ENCODE results near the gene GRAMD1A. TPM values are rescaled to one million over a fixed set of nuclear protein-coding genes. Genes with fewer than 3 reads are reported as not detected.
"Not testable (repeated sequence)": the region's sequence is repeated elsewhere in the genome, so short reads cannot be mapped to it uniquely, and the experiment has no call there.

Gene GRAMD1A
- total RNA-seq, 1 experiment from 2014 or later, result 125 TPM

DNA sequence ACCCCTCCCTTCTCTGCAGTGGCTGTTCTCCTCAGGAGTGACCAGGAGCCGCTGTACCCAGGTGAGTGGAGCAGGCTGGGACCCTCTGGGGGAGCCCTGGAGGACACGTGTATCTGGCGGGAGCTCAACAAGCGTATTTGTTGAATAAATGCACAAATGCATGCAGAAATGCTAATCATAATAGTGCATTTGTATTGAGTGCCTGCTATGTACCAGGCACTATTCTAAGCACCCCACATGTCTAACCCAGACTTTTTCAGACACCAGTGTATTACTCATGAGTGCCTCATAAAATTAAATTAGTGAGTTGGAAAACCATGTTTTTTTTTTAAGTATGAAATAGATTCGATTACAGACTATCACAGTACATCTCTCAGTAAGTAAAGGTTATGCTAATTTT lies 49.3 kb downstream of the GRAMD1A start:
- H2BK12ac ChIP-seq (ENCODE audit: insufficient read length, low read depth, low read length), result no peak overlapping the region
- H2BK5ac ChIP-seq (ENCODE audit: insufficient read length, low read length), result no peak overlapping the region
- H3K4me1 ChIP-seq (ENCODE audit: insufficient read depth, low read length), result peaks cover 5% of the 10 kb centered on the region; the same call in 1 of the 2 replicates
- H3K27ac Mint-ChIP-seq, result no peak overlapping the region
- H3K36me3 Mint-ChIP-seq (ENCODE audit: insufficient read depth in 1 of 3, low read depth in 3 of 3), result peaks cover 4 to 15% (median 10%) of the 10 kb centered on the region in 3 experiments; a peak in 4 of 7 replicates
- no peak overlapping the region for H3K56ac ChIP-seq (ENCODE audit: insufficient read length, low read depth, low read length)
- WGBS (ENCODE audit: extremely low coverage, insufficient read length, low lambda C conversion rate), result no CpG with 5 or more reads among the region's 5 CpGs
- H4K8ac ChIP-seq (replicated peaks; ENCODE audit: insufficient read length, low read depth, low read length), result no peak overlapping the region
- H3K4me3 Mint-ChIP-seq, result no peak overlapping the region
- no peak overlapping the region for H3K23ac ChIP-seq (ENCODE audit: insufficient read length, low read depth, low read length)
- H2BK15ac ChIP-seq (ENCODE audit: low read depth, low read length), result no peak overlapping the region
- TF ChIP-seq, protein P1, sequence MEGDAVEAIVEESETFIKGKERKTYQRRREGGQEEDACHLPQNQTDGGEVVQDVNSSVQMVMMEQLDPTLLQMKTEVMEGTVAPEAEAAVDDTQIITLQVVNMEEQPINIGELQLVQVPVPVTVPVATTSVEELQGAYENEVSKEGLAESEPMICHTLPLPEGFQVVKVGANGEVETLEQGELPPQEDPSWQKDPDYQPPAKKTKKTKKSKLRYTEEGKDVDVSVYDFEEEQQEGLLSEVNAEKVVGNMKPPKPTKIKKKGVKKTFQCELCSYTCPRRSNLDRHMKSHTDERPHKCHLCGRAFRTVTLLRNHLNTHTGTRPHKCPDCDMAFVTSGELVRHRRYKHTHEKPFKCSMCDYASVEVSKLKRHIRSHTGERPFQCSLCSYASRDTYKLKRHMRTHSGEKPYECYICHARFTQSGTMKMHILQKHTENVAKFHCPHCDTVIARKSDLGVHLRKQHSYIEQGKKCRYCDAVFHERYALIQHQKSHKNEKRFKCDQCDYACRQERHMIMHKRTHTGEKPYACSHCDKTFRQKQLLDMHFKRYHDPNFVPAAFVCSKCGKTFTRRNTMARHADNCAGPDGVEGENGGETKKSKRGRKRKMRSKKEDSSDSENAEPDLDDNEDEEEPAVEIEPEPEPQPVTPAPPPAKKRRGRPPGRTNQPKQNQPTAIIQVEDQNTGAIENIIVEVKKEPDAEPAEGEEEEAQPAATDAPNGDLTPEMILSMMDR (conservative IDR thresholded peaks at IDR 0.05), result no peak
- H3K9ac ChIP-seq (ENCODE audit: extremely low read depth, insufficient read length, low read length), result no peak overlapping the region
- no peaks in the 10 kb centered on the region for H3K27me3 ChIP-seq (ENCODE audit: insufficient read depth, low read length)
- no peaks in the 10 kb centered on the region for H3K79me1 ChIP-seq (ENCODE audit: insufficient read depth, low read depth, low read length, poor library complexity, severe bottlenecking)
- H3K27ac ChIP-seq (ENCODE audit: insufficient read length, low read depth, low read length), result no peak overlapping the region
- no peak overlapping the region for H2BK120ac ChIP-seq (ENCODE audit: low read depth, low read length, poor library complexity, severe bottlenecking)
- H3K4me2 ChIP-seq (ENCODE audit: insufficient read depth, insufficient read length, low read length), result no peak overlapping the region
- H4K5ac ChIP-seq (ENCODE audit: insufficient read length, low read depth, low read length), result no peak overlapping the region
- H2AFZ ChIP-seq (ENCODE audit: low read length), result no peak overlapping the region
- H3K79me2 ChIP-seq (ENCODE audit: insufficient read depth, low read length), result no peaks in the 10 kb centered on the region
- peaks cover 2% of the 10 kb centered on the region for H4K20me1 ChIP-seq (ENCODE audit: control insufficient read depth, insufficient read depth, insufficient read length)
- H3K14ac ChIP-seq (ENCODE audit: insufficient read depth, low read length), result no peak overlapping the region
- no peak for DNase-seq
- H3K9me3 ChIP-seq (ENCODE audit: control insufficient read depth, low read depth, low read length), result no peaks in the 10 kb centered on the region
- H2BK20ac ChIP-seq (ENCODE audit: low read depth, low read length, poor library complexity, severe bottlenecking), result no peak overlapping the region
- H3K4me1 Mint-ChIP-seq, result peaks cover 17 to 26% of the 10 kb centered on the region in 2 experiments
- no peaks in the 10 kb centered on the region for H3K23me2 ChIP-seq (ENCODE audit: insufficient read length, low read depth, low read length, poor library complexity, severe bottlenecking)
- H3T11ph ChIP-seq (ENCODE audit: low read length), result no peak overlapping the region
- no peak overlapping the region for H2AK5ac ChIP-seq (ENCODE audit: insufficient read length, low read length)
- no peak overlapping the region for H3K18ac ChIP-seq (ENCODE audit: insufficient read length, low read depth, low read length)
- H3K9me3 Mint-ChIP-seq, result no peaks in the 10 kb centered on the region
- no peaks in the 10 kb centered on the region; the same call in 1 of the 2 replicates for H3K27me3 Mint-ChIP-seq (ENCODE audit: low read depth)
- H4K91ac ChIP-seq (ENCODE audit: insufficient read length, low read depth, low read length), result no peak overlapping the region
- no peak overlapping the region for H3K4ac ChIP-seq (ENCODE audit: low read depth, low read length)

DNA sequence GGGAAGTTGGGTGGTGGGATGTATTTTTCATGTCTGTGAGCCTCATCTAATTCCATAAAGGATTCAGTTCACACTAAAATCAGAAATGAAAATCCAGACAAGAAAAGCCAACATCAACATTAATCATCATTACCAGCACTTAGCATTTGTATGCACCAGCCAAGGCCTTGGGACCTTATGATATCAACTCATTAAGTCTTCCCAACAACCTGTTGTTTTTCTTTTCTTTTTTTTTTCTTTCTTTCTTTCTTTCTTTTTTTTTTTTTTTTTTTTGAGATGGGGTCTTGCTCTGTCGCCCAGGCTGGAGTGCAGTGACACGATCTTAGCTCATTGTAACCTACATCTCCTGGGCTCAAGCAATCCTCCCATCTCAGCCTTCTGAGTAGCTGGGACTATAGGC lies 50.5 kb downstream of the GRAMD1A start:
- not testable (repeated sequence) for H3K27ac Mint-ChIP-seq; H3K4me3 Mint-ChIP-seq; H3K56ac ChIP-seq (ENCODE audit: insufficient read length, low read depth, low read length); H3K27me3 Mint-ChIP-seq (ENCODE audit: low read depth); DNase-seq; H3K9me3 Mint-ChIP-seq; H2BK12ac ChIP-seq (ENCODE audit: insufficient read length, low read depth, low read length); H4K8ac ChIP-seq (replicated peaks; ENCODE audit: insufficient read length, low read depth, low read length); H2BK15ac ChIP-seq (ENCODE audit: low read depth, low read length); H4K20me1 ChIP-seq (ENCODE audit: control insufficient read depth, insufficient read depth, insufficient read length); H3K14ac ChIP-seq (ENCODE audit: insufficient read depth, low read length); H3K4me2 ChIP-seq (ENCODE audit: insufficient read depth, insufficient read length, low read length); H2AK5ac ChIP-seq (ENCODE audit: insufficient read length, low read length); H3K9ac ChIP-seq (ENCODE audit: extremely low read depth, insufficient read length, low read length); H3K23me2 ChIP-seq (ENCODE audit: insufficient read length, low read depth, low read length, poor library complexity, severe bottlenecking); H3K23ac ChIP-seq (ENCODE audit: insufficient read length, low read depth, low read length); H3K79me2 ChIP-seq (ENCODE audit: insufficient read depth, low read length); H3K9me3 ChIP-seq (ENCODE audit: control insufficient read depth, low read depth, low read length); H3K79me1 ChIP-seq (ENCODE audit: insufficient read depth, low read depth, low read length, poor library complexity, severe bottlenecking); H2BK20ac ChIP-seq (ENCODE audit: low read depth, low read length, poor library complexity, severe bottlenecking); H4K5ac ChIP-seq (ENCODE audit: insufficient read length, low read depth, low read length); H2BK120ac ChIP-seq (ENCODE audit: low read depth, low read length, poor library complexity, severe bottlenecking); H3K4ac ChIP-seq (ENCODE audit: low read depth, low read length); H4K91ac ChIP-seq (ENCODE audit: insufficient read length, low read depth, low read length); H3K4me1 ChIP-seq (ENCODE audit: insufficient read depth, low read length); H3K27ac ChIP-seq (ENCODE audit: insufficient read length, low read depth, low read length); H3T11ph ChIP-seq (ENCODE audit: low read length); H2AFZ ChIP-seq (ENCODE audit: low read length); H2BK5ac ChIP-seq (ENCODE audit: insufficient read length, low read length); H3K27me3 ChIP-seq (ENCODE audit: insufficient read depth, low read length); H3K18ac ChIP-seq (ENCODE audit: insufficient read length, low read depth, low read length)
- Mint-ChIP-seq H3K4me1 (peaks cover 11 to 21% of the 10 kb centered on the region in 2 experiments), H3K36me3 (ENCODE audit: insufficient read depth in 1 of 3, low read depth in 3 of 3) (peaks cover 4 to 15% (median 10%) of the 10 kb centered on the region in 3 experiments; a peak in 4 of 7 replicates)
- WGBS (ENCODE audit: extremely low coverage, insufficient read length, low lambda C conversion rate), result no CpG with 5 or more reads among the region's 2 CpGs
